Measurements from ENCODE around the gene PSMF1. TPM values are rescaled to one million over a fixed set of nuclear protein-coding genes. Genes with fewer than 3 reads are reported as not detected.

PSMF1 gene
- total and polyA plus RNA-seq, 2 of the 13 experiments (the other 11 are each of a cell fraction or from before 2014, with no cell fraction given), result 82.5 to 86.0 TPM

DNA sequence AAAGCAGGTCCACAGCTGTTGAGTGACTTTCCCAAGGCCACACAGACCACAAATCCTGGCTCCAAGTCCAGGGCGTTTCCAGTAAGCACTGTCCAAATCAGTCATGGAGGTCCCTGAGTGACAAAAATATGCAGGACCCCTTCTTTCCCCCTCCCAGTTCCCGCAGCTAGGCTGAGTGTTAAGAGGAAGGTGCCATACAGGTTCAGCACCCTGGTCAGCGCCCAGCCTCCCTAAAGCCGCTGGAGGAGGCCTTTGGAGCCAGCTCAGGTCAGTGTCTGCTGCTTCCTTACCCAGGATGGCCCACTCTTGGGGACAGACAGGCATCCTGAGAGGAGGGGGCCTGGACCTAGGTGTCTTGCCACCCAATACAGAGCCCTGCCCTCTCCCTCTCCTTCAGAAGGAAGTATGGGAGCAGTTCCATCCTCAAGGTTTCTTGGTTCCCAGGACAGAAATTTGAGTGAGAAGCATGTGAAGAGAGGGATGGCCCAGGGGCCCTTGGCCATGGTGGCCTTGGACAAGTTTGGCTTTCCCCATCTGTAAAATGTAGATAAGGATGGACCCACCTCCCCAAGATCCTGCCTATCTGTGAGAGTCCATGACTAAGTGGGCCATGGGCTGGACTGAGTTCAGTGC, 53.2 kb downstream of the PSMF1 start (continued):
- TF ChIP-seq, protein P1, sequence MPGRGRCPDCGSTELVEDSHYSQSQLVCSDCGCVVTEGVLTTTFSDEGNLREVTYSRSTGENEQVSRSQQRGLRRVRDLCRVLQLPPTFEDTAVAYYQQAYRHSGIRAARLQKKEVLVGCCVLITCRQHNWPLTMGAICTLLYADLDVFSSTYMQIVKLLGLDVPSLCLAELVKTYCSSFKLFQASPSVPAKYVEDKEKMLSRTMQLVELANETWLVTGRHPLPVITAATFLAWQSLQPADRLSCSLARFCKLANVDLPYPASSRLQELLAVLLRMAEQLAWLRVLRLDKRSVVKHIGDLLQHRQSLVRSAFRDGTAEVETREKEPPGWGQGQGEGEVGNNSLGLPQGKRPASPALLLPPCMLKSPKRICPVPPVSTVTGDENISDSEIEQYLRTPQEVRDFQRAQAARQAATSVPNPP (CRISPR knock-in tag; IDR thresholded peaks at IDR 0.05), result no peak
- TF ChIP-seq HMGXB3 (CRISPR knock-in tag; IDR thresholded peaks at IDR 0.05; ENCODE audit: borderline replicate concordance), result peak; percentile 58; the same call in 1 of the 2 replicates
- TF ChIP-seq ZSCAN9 (CRISPR knock-in tag; IDR thresholded peaks at IDR 0.05; ENCODE audit: borderline replicate concordance), result peak; percentile 78; the same call in 1 of the 2 replicates
- no peak for TF ChIP-seq ARNT (IDR thresholded peaks at IDR 0.05)
- peak; percentile 82 for TF ChIP-seq SALL1 (CRISPR knock-in tag; IDR thresholded peaks at IDR 0.05)
- TF ChIP-seq ZNF772 (CRISPR knock-in tag; IDR thresholded peaks at IDR 0.05), result peak; percentile 81; the same call in 1 of the 2 replicates
- no peak; the same call in 1 of the 2 replicates for TF ChIP-seq ZSCAN20 (CRISPR knock-in tag; IDR thresholded peaks at IDR 0.05; ENCODE audit: borderline replicate concordance)
- TF ChIP-seq RFXAP (CRISPR knock-in tag; IDR thresholded peaks at IDR 0.05; ENCODE audit: borderline replicate concordance), result peak; percentile 56; the same call in 1 of the 2 replicates
- TF ChIP-seq NKX3-1 (CRISPR knock-in tag; IDR thresholded peaks at IDR 0.05), result peak; percentile 72; the same call in 1 of the 2 replicates
- no peak for TF ChIP-seq SCMH1 (CRISPR knock-in tag; IDR thresholded peaks at IDR 0.05; ENCODE audit: borderline replicate concordance)
- no peak for TF ChIP-seq ZSCAN30 (CRISPR knock-in tag; IDR thresholded peaks at IDR 0.05)
- TF ChIP-seq CBX2 (IDR thresholded peaks at IDR 0.05; ENCODE audit: low read depth, low read length), result no peak
- TF ChIP-seq CBX2 (CRISPR knock-in tag; IDR thresholded peaks at IDR 0.05; ENCODE audit: low read depth), result no peak
- TF ChIP-seq THYN1 (CRISPR knock-in tag; IDR thresholded peaks at IDR 0.05; ENCODE audit: borderline replicate concordance, low read depth), result no peak
- TF ChIP-seq, protein P2, sequence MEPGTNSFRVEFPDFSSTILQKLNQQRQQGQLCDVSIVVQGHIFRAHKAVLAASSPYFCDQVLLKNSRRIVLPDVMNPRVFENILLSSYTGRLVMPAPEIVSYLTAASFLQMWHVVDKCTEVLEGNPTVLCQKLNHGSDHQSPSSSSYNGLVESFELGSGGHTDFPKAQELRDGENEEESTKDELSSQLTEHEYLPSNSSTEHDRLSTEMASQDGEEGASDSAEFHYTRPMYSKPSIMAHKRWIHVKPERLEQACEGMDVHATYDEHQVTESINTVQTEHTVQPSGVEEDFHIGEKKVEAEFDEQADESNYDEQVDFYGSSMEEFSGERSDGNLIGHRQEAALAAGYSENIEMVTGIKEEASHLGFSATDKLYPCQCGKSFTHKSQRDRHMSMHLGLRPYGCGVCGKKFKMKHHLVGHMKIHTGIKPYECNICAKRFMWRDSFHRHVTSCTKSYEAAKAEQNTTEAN (CRISPR knock-in tag; conservative IDR thresholded peaks at IDR 0.05), result 0 out of 2 replicates have a peak, but pooled peaks have one; percentile 62
- 0 out of 2 replicates have a peak, but pooled peaks have one; percentile 59 for TF ChIP-seq ATF6 (CRISPR knock-in tag; conservative IDR thresholded peaks at IDR 0.05)
- TF ChIP-seq NR2F6 (IDR thresholded peaks at IDR 0.05), result no peak
- TF ChIP-seq NR2F6 (CRISPR knock-in tag; IDR thresholded peaks at IDR 0.05), result no peak
- no peak for TF ChIP-seq MNT (IDR thresholded peaks at IDR 0.05)
- TF ChIP-seq KLF9 (CRISPR knock-in tag; IDR thresholded peaks at IDR 0.05; ENCODE audit: low read depth), result no peak
- TF ChIP-seq ZNF589 (CRISPR knock-in tag; conservative IDR thresholded peaks at IDR 0.05), result 0 out of 2 replicates have a peak, but pooled peaks have one; percentile 31
